Activated CD8-positive, alpha-beta T cell treated with anti-CD3 and anti-CD28 coated beads, Interleukin-2, amount 10 ng/mL, durations not matched to agents 7 days and 5 days (primary cell): ENCODE results near the gene FLT1. TPM values are rescaled to one million over a fixed set of nuclear protein-coding genes. Genes with fewer than 3 reads are reported as not detected.

ENCODE experiments used
- ATAC-seq: fragments of 150-1000 bp; cut with Tn5 transposase; one replicate; pipeline ENCODE4 v1.10.0; 2021; ENCODE audit warnings: moderate library complexity
- CTCF ChIA-PET: fragments of 350-600 bp; sonication (Branson Sonifier 250); formaldehyde crosslinking; loops from one replicate; lab custom pipeline; 2021; ENCODE audit warnings: antibody characterized with exemption; lab: Charles Lee
- POLR2A ChIA-PET: fragments of 350-600 bp; sonication (Branson Sonifier 250); formaldehyde crosslinking; loops from one replicate; lab custom pipeline; 2021; ENCODE audit warnings: antibody characterized with exemption; lab: Charles Lee
- DNase-seq: peaks from one replicate; pipeline ENCODE4 v3.0.0-alpha.2; 2020
- H3K27ac Mint-ChIP-seq: one replicate; pipeline ENCODE4 v1.8.0; 2021; ENCODE audit warnings: mild to moderate bottlenecking, mixed read lengths
- H3K27me3 Mint-ChIP-seq: one replicate; pipeline ENCODE4 v1.8.0; 2021; ENCODE audit warnings: low read depth, mixed read lengths
- H3K36me3 Mint-ChIP-seq: one replicate; pipeline ENCODE4 v1.8.0; 2021; ENCODE audit warnings: low read depth, mixed read lengths
- H3K4me1 Mint-ChIP-seq: one replicate; pipeline ENCODE4 v1.8.0; 2021; ENCODE audit warnings: low read depth, mixed read lengths
- H3K4me3 Mint-ChIP-seq: one replicate; pipeline ENCODE4 v1.8.0; 2021; ENCODE audit warnings: mild to moderate bottlenecking, mixed read lengths
- H3K9me3 Mint-ChIP-seq: one replicate; pipeline ENCODE4 v1.8.0; 2022; ENCODE audit warnings: mixed read lengths; ENCODE audit not compliant: insufficient read depth
- total RNA-seq, 2 experiments: library from RNA; stranded (reverse); gene quantifications; one replicate each; pipeline ENCODE4 v1.2.3, GENCODE V29; 2021

FLT1 gene
- total RNA-seq, 2 experiments from 2014 or later, result 0.95 to 1.3 TPM

- Mint-ChIP-seq H3K4me3 (no peak overlapping the region), H3K27me3 (peaks cover 2% of the 10 kb centered on the region), H3K4me1 (no peaks in the 10 kb centered on the region), H3K9me3 (no peaks in the 10 kb centered on the region), H3K36me3 (no peaks in the 10 kb centered on the region), H3K27ac (no peak overlapping the region)
- ChIA-PET POLR2A (no interaction called here), CTCF (interaction anchor here (0.5 kb wide), 1 partner anchor 374 kb away, joined by 3 read pairs; no protein-coding TSS in a partner anchor)
- no peak for DNase-seq
- ATAC-seq, result no peak
Measured at GRCh38 chr13:28468023-28468915, 26.7 kb downstream of the FLT1 start.

DNA sequence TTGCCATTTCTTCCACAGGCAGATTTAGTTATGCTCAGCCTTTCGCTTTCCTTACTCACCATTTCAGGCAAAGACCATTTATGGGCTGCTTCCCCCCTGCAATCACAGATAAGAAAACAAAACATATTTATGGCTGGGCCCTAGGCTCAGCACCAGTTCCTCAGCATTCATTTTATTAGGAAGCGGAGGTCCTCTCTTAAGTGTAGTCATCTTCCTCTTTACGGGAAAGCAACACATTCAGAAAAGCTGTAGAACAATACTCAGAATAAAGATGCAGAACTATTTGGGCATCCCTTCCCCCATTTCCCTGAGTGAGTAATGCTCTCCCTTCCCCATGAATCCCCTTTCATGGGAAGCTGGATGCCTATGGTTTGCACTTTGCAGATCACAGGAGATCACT, 27.9 kb downstream of the FLT1 start:
- ChIA-PET CTCF (no interaction called here), POLR2A (no interaction called here)
- ATAC-seq (no peak), DNase-seq (no peak)
- H3K36me3 Mint-ChIP-seq, result no peaks in the 10 kb centered on the region
- no peaks in the 10 kb centered on the region for H3K9me3 Mint-ChIP-seq
- H3K27me3 Mint-ChIP-seq, result no peaks in the 10 kb centered on the region
- H3K4me3 Mint-ChIP-seq, result no peak overlapping the region
- no peak overlapping the region for H3K27ac Mint-ChIP-seq
- H3K4me1 Mint-ChIP-seq, result no peaks in the 10 kb centered on the region

GRCh38 chr13:28466151-28466550, 28.8 kb downstream of the FLT1 start:
- POLR2A ChIA-PET, result no interaction called here

DNA sequence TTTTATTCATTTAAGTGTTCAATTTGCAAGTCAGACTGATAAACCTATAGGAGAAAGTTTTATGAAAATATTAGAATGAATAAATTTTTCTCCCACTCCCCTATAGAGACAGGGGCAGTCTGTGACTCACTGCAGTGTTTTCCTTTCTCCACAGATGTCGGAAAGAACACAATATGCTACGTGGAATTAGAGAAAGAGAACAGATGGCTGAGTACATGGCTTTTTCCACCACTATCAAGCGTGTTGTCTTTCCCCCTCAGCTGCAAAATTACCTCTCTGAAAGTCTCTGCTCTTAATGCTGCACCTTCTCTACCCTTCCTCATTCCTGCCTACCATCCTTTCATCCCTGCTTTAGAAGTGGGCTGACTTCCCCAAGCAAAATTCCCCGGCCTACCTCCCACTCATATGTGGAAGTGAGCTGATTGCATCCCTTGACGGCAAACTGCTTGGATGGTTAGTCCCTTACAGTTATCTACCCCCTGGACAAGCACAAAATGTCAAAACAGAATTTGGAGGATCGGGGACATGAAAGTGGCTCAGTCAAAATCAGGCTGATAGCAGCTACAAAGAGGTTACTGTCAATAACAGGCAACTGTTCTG, 30.0 kb downstream of the FLT1 start:
- no peak overlapping the region for H3K27ac Mint-ChIP-seq
- H3K27me3 Mint-ChIP-seq, result no peaks in the 10 kb centered on the region
- H3K9me3 Mint-ChIP-seq, result no peaks in the 10 kb centered on the region
- no peak for ATAC-seq
- H3K36me3 Mint-ChIP-seq, result no peaks in the 10 kb centered on the region
- no peak overlapping the region for H3K4me3 Mint-ChIP-seq
- CTCF ChIA-PET, result no interaction called here
- DNase-seq, result no peak
- POLR2A ChIA-PET, result no interaction called here
- H3K4me1 Mint-ChIP-seq, result no peaks in the 10 kb centered on the region

More at GRCh38 chr13:28466151-28466550, 28.8 kb downstream of the FLT1 start:
- H3K9me3 Mint-ChIP-seq, result no peaks in the 10 kb centered on the region
- no peaks in the 10 kb centered on the region for H3K4me1 Mint-ChIP-seq
- DNase-seq (no peak), ATAC-seq (no peak)
- no peak overlapping the region for H3K27ac Mint-ChIP-seq
- CTCF ChIA-PET, result no interaction called here
- no peak overlapping the region for H3K4me3 Mint-ChIP-seq
- H3K36me3 Mint-ChIP-seq, result no peaks in the 10 kb centered on the region
- no peaks in the 10 kb centered on the region for H3K27me3 Mint-ChIP-seq

- POLR2A ChIA-PET, result no interaction called here
- CTCF ChIA-PET, result no interaction called here
- no peaks in the 10 kb centered on the region for H3K27me3 Mint-ChIP-seq
Measured at GRCh38 chr13:28463481-28463880, 31.4 kb downstream of the FLT1 start.

GRCh38 chr13:28459911-28460310, 35.0 kb downstream of the FLT1 start:
- Mint-ChIP-seq H3K27me3 (peaks cover 9% of the 10 kb centered on the region), H3K27ac (no peak overlapping the region), H3K4me1 (no peaks in the 10 kb centered on the region), H3K36me3 (no peaks in the 10 kb centered on the region), H3K9me3 (no peaks in the 10 kb centered on the region), H3K4me3 (no peak overlapping the region)
- ATAC-seq, result no peak
- ChIA-PET CTCF (no interaction called here), POLR2A (no interaction called here)
- DNase-seq, result no peak

More at GRCh38 chr13:28463481-28463880, 31.4 kb downstream of the FLT1 start:
- H3K4me3 Mint-ChIP-seq, result no peak overlapping the region
- no peak for ATAC-seq
- no peaks in the 10 kb centered on the region for H3K9me3 Mint-ChIP-seq
- H3K36me3 Mint-ChIP-seq, result no peaks in the 10 kb centered on the region
- H3K4me1 Mint-ChIP-seq, result no peaks in the 10 kb centered on the region
- DNase-seq, result no peak
- no peak overlapping the region for H3K27ac Mint-ChIP-seq

GRCh38 chr13:28458608-28459007, 36.3 kb downstream of the FLT1 start:
- Mint-ChIP-seq H3K4me1 (no peaks in the 10 kb centered on the region), H3K27me3 (peaks cover 9% of the 10 kb centered on the region), H3K4me3 (no peak overlapping the region), H3K9me3 (no peaks in the 10 kb centered on the region), H3K36me3 (no peaks in the 10 kb centered on the region), H3K27ac (no peak overlapping the region)
- CTCF ChIA-PET, result no interaction called here
- ATAC-seq, result no peak
- DNase-seq, result no peak
- POLR2A ChIA-PET, result no interaction called here

DNA sequence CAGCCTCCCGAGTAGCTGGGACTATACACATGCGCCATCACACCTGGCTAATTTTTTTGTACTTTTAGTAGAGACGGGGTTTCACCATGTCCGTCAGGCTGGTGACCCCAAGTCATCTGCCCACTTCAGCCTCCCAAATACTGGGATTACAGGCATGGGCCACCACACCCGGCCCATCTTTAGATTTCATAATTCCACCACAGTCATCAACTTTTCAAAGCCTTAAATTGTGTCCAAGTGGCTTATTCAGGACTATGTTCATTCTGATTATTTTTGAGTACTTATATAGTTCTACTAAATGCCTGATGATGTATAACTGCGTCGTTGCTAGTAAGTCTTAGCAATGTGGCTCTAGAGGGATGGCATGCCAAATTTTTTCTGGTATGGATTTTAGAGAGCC, 36.9 kb downstream of the FLT1 start:
- H3K9me3 Mint-ChIP-seq, result no peaks in the 10 kb centered on the region
- peaks cover 9% of the 10 kb centered on the region for H3K27me3 Mint-ChIP-seq
- ATAC-seq (no peak), DNase-seq (no peak)
- H3K27ac Mint-ChIP-seq, result no peak overlapping the region
- ChIA-PET CTCF (no interaction called here), POLR2A (no interaction called here)
- H3K4me3 Mint-ChIP-seq, result no peak overlapping the region
- no peaks in the 10 kb centered on the region for H3K4me1 Mint-ChIP-seq
- H3K36me3 Mint-ChIP-seq, result no peaks in the 10 kb centered on the region

DNA sequence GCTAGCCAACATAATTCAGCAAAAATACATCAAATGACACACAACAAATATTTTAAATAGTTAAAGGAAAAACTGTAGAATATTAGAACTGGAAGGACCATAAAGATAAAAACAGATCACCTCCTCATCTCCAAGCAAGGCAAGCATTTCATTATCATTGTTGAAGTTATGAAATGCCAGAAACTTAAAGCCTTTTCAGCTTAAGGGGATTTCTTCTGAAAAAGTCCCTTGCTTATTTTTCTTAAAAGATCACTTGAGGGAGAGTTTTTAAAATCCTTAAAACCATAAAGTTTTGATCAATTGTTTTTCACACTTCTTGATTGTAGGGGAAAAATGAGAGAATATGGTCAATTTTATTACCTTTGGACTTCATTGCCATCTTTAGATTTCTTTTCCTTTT, 37.4 kb downstream of the FLT1 start:
- Mint-ChIP-seq H3K4me3 (no peak overlapping the region), H3K36me3 (no peaks in the 10 kb centered on the region)
- POLR2A ChIA-PET, result no interaction called here

DNA sequence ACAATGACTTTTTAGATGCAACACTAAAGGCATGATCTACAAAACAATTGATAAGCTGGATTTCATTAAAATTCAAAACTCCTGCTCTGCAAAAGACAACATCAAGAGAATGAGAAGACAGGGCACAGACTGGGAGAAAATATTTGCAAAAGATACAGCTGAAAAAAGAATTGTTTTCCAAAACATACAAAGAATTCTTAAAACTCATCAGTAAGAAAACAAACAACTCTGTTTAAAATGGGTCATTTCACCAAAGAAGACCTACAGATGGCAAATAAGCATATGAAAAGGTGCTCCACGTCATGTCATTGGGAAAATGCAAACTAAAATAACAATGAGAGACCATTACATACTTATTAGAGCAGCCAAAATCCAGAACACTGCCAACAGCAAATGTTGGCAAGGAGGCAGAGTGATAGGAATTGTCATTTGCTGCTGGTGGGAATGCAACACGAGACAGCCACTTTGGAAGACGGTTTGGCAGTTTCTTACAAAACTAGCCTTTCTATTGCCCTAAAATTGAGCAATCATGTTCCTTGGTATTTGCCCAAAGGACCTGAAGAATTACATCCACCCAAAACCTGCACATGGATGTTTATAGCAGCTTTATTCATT, 39.2 kb downstream of the FLT1 start:
- no peaks in the 10 kb centered on the region for H3K4me1 Mint-ChIP-seq
- DNase-seq (no peak), ATAC-seq (no peak)
- H3K4me3 Mint-ChIP-seq, result no peak overlapping the region
- CTCF ChIA-PET, result no interaction called here
- POLR2A ChIA-PET, result interaction anchor here (0.6 kb wide), 1 partner anchor 1041 kb away, joined by 3 read pairs; no protein-coding TSS in a partner anchor
- peaks cover 9% of the 10 kb centered on the region for H3K27me3 Mint-ChIP-seq
- H3K9me3 Mint-ChIP-seq, result no peaks in the 10 kb centered on the region
- no peak overlapping the region for H3K27ac Mint-ChIP-seq
- H3K36me3 Mint-ChIP-seq, result no peaks in the 10 kb centered on the region

More for the DNA sequence above, 37.4 kb downstream of the FLT1 start:
- Mint-ChIP-seq H3K4me1 (no peaks in the 10 kb centered on the region), H3K9me3 (no peaks in the 10 kb centered on the region), H3K27ac (no peak overlapping the region), H3K27me3 (peaks cover 9% of the 10 kb centered on the region)
- CTCF ChIA-PET, result no interaction called here
- DNase-seq, result no peak
- ATAC-seq, result no peak

DNA sequence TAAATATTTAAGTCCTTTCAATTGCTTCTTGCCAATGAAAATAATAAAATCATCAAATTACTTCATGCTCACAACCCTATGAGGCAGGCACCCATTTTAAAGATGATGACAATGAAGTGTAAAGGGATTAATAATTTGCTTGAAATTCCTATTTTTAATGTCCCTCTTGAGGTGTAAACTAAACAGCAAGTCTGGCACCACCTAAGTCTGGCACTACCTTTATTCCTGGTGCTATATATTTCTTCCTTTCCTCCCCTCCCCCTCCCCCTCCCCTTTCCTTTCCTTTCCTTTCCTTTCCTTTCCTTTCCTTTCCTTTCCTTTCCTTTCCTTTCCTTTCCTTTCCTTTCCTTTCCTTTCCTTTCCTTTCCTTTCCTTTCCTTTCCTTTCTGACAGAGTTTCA, 42.2 kb downstream of the FLT1 start:
- Mint-ChIP-seq H3K36me3 (peaks cover 1% of the 10 kb centered on the region), H3K4me1 (no peaks in the 10 kb centered on the region), H3K27ac (no peak overlapping the region), H3K4me3 (no peak overlapping the region), H3K27me3 (peaks cover 9% of the 10 kb centered on the region), H3K9me3 (no peaks in the 10 kb centered on the region)
- no peak for ATAC-seq
- ChIA-PET CTCF (no interaction called here), POLR2A (no interaction called here)
- DNase-seq, result no peak
